Liver (tissue), 9 donors: Measurements from ENCODE around the gene ADAMTS16. TPM values are rescaled to one million over a fixed set of nuclear protein-coding genes. Genes with fewer than 3 reads are reported as not detected.

Experiments
- DNase-seq: peaks from one replicate; pipeline ENCODE4 v3.0.0-alpha.2; 2017; ENCODE audit warnings: low spot score
- H3K27ac ChIP-seq, 2 donors: one replicate each; pipeline ENCODE4 v1.7.0; 2013; ENCODE audit warnings: inconsistent platforms in 2 of 2, low read length in 2 of 2, control low read depth in 1 of 2, low read depth in 1 of 2, mild to moderate bottlenecking in 1 of 2
- H3K27me3 ChIP-seq, 4 donors: one replicate each; pipeline versions ENCODE4 v1.6.1 to v1.7.0; 2013; ENCODE audit warnings: low read length in 3 of 4, inconsistent platforms in 1 of 4, mild to moderate bottlenecking in 1 of 4, moderate library complexity in 1 of 4; ENCODE audit not compliant: control insufficient read depth in 4 of 4, insufficient read depth in 4 of 4
- H3K36me3 ChIP-seq, 4 donors: one replicate each; pipeline versions ENCODE4 v1.6.1 to v1.7.0; 2013; ENCODE audit warnings: low read length in 3 of 4, mild to moderate bottlenecking in 3 of 4, low read depth in 1 of 4, moderate library complexity in 1 of 4; ENCODE audit not compliant: control insufficient read depth in 4 of 4, insufficient read depth in 3 of 4
- H3K4me1 ChIP-seq, 4 donors: one replicate each; pipeline versions ENCODE4 v1.6.1 to v1.7.0; 2013; ENCODE audit warnings: low read length in 3 of 4, mild to moderate bottlenecking in 3 of 4, moderate library complexity in 1 of 4; ENCODE audit not compliant: control insufficient read depth in 4 of 4, insufficient read depth in 4 of 4
- H3K4me3 ChIP-seq, 3 donors: one replicate each; pipeline versions ENCODE4 v1.6.1 to v1.7.0; 2013; ENCODE audit warnings: low read length in 3 of 3, control low read depth in 1 of 3, low read depth in 1 of 3, mild to moderate bottlenecking in 1 of 3
- H3K9ac ChIP-seq, 2 donors: one replicate each; pipeline ENCODE4 v1.7.0; 2013; ENCODE audit warnings: low read length in 2 of 2, mild to moderate bottlenecking in 2 of 2, moderate library complexity in 2 of 2, control low read depth in 1 of 2, low read depth in 1 of 2
- H3K9me3 ChIP-seq, 4 donors: one replicate each; pipeline versions ENCODE4 v1.6.1 to v1.7.0; 2013; ENCODE audit warnings: low read length in 3 of 4; ENCODE audit not compliant: control insufficient read depth in 4 of 4
- ATF3 ChIP-seq: IDR thresholded peaks from 2 replicates; pipeline ENCODE4 v1.6.1; 2016; ENCODE audit warnings: antibody characterized with exemption
- CTCF ChIP-seq: fragments of 150-350 bp; IDR thresholded peaks from 2 replicates; pipeline ENCODE4 v1.5.1; 2017; ENCODE audit warnings: improper control_type of control experiment, low read depth, low read length; ENCODE audit not compliant: missing input control
- EGR1 ChIP-seq, 2 donors: IDR thresholded peaks; 2 replicates each; pipeline ENCODE4 v1.6.1; 2016 to 2018; ENCODE audit warnings: antibody characterized with exemption in 2 of 2, low read depth in 2 of 2
- FOXA1 ChIP-seq: IDR thresholded peaks from 2 replicates; pipeline ENCODE4 v1.6.1; 2016; ENCODE audit warnings: antibody characterized with exemption
- FOXA2 ChIP-seq: IDR thresholded peaks from 2 replicates; pipeline ENCODE4 v1.6.1; 2016; ENCODE audit warnings: antibody characterized with exemption
- GABPA ChIP-seq, 2 donors: IDR thresholded peaks in 1 of 2; conservative IDR thresholded peaks in 1 of 2; 2 replicates each; pipeline ENCODE4 v1.6.1; 2016; ENCODE audit warnings: antibody characterized with exemption in 2 of 2, mild to moderate bottlenecking in 1 of 2, moderate library complexity in 1 of 2
- HNF4A ChIP-seq, 2 donors: conservative IDR thresholded peaks; 2 replicates each; pipeline ENCODE4 v1.6.1; 2016; ENCODE audit warnings: antibody characterized with exemption in 2 of 2, mild to moderate bottlenecking in 2 of 2
- HNF4G ChIP-seq: IDR thresholded peaks from 2 replicates; pipeline ENCODE4 v1.6.1; 2016; ENCODE audit warnings: antibody characterized with exemption
- JUND ChIP-seq, 2 donors: IDR thresholded peaks; 2 replicates each; pipeline ENCODE4 v1.6.1; 2016; ENCODE audit warnings: antibody characterized with exemption in 2 of 2
- MAX ChIP-seq: IDR thresholded peaks from 2 replicates; pipeline ENCODE4 v1.6.1; 2016; ENCODE audit warnings: antibody characterized with exemption
- NR2F2 ChIP-seq: IDR thresholded peaks from 2 replicates; pipeline ENCODE4 v1.6.1; 2016; ENCODE audit warnings: antibody characterized with exemption
- RAD21 ChIP-seq, 2 donors: IDR thresholded peaks; 2 replicates each; pipeline ENCODE4 v1.6.1; 2016; ENCODE audit warnings: antibody characterized with exemption in 2 of 2, mild to moderate bottlenecking in 2 of 2
- REST ChIP-seq: IDR thresholded peaks from 2 replicates; pipeline ENCODE4 v1.6.1; 2016; ENCODE audit warnings: antibody characterized with exemption, mild to moderate bottlenecking
- RXRA ChIP-seq, 2 donors: IDR thresholded peaks; 2 replicates each; pipeline ENCODE4 v1.6.1; 2017 to 2018; ENCODE audit warnings: antibody characterized with exemption in 2 of 2, mild to moderate bottlenecking in 1 of 2
- SP1 ChIP-seq: IDR thresholded peaks from 2 replicates; pipeline ENCODE4 v1.6.1; 2018; ENCODE audit warnings: antibody characterized with exemption, mild to moderate bottlenecking
- TAF1 ChIP-seq: conservative IDR thresholded peaks from 2 replicates; pipeline ENCODE4 v1.6.1; 2016; ENCODE audit warnings: antibody characterized with exemption, mild to moderate bottlenecking
- YY1 ChIP-seq: IDR thresholded peaks from 2 replicates; pipeline ENCODE4 v1.6.1; 2016; ENCODE audit warnings: antibody characterized with exemption, mild to moderate bottlenecking
- ZBTB33 ChIP-seq: IDR thresholded peaks from 2 replicates; pipeline ENCODE4 v1.6.1; 2016; ENCODE audit warnings: antibody characterized with exemption
- WGBS: extraction: QIAGEN DNeasy Blood & Tissue Kit; methylation state at CpG from one replicate; pipeline ENCODE4 v1.1.7; 2013; 5-methylcytosine and 5-hydroxymethylcytosine counted together
- polyA plus RNA-seq, 2 donors: library from polyadenylated mRNA; stranded (reverse) in 1 of 2; unstranded in 1 of 2; fragments of 200-250 nt in 1 of 2; fragments of >200 nt in 1 of 2; fragmentation: Nextera tagmentation in 1 of 2; extraction: Ambion mirVana in 1 of 2; gene quantifications; one replicate each; pipeline versions ENCODE4 v1.2.1 to v1.2.3, GENCODE V29; 2013 to 2015
- total RNA-seq, 2 donors: library from RNA; depleted of rRNA; stranded (reverse); fragments of >200 nt; gene quantifications; one replicate each; pipeline ENCODE4 v1.2.3, GENCODE V29; 2014
- donor health status: healthy.
- donor health status: healthy.
- donor health status: healthy.
- donor health status: healthy.
- donor health status: healthy.

Gene ADAMTS16
- total and polyA plus RNA-seq, 4 donors: under 0.01 to 0.84 TPM; not detected in 2

GRCh38 chr5:5313101-5313635, 173.0 kb downstream of the ADAMTS16 start:
- TF ChIP-seq SP1: peak; percentile 77
- TF ChIP-seq MAX: peak; percentile 22
- no peak for TF ChIP-seq ZBTB33
- no peak for TF ChIP-seq EGR1 (IDR thresholded peaks at IDR 0.05; ENCODE audit: low read depth in 2 of 2)
- peak; percentile 78 for TF ChIP-seq HNF4G
- TF ChIP-seq FOXA2: peak; percentile 31
- peak in 1 of 2 donors; percentile 38 for TF ChIP-seq RAD21 (IDR thresholded peaks at IDR 0.05)
- peak; percentile 86 to 96 for TF ChIP-seq HNF4A (conservative IDR thresholded peaks at IDR 0.05)
- peak; percentile 77 for TF ChIP-seq YY1
- no peak for TF ChIP-seq TAF1
- TF ChIP-seq REST: peak; percentile 47
- no peak for TF ChIP-seq CTCF
- TF ChIP-seq JUND (IDR thresholded peaks at IDR 0.05): peak in 1 of 2 donors; percentile 65
- no peak for TF ChIP-seq ATF3
- no peak for TF ChIP-seq FOXA1
- TF ChIP-seq GABPA (IDR thresholded peaks at IDR 0.05 in 1 of 2, conservative IDR thresholded peaks at IDR 0.05 in 1 of 2): no peak
- peak; percentile 24 to 81 for TF ChIP-seq RXRA (IDR thresholded peaks at IDR 0.05)
- no peak for TF ChIP-seq NR2F2
- no peaks in the 10 kb centered on the region for H3K9me3 ChIP-seq
- no peaks in the 10 kb centered on the region for H3K36me3 ChIP-seq
- peak overlapping the region; percentile 3 to 16 for H3K27ac ChIP-seq
- H3K4me1 ChIP-seq: peaks cover 5 to 17% (median 12%) of the 10 kb centered on the region in 4 donors
- no peaks in the 10 kb centered on the region for H3K27me3 ChIP-seq
- H3K4me3 ChIP-seq: no peak overlapping the region
- 23% methylated on average over 6 of the region's 6 CpGs for WGBS
- DNase-seq: no peak
- no peak overlapping the region for H3K9ac ChIP-seq
